Prostate gland (tissue), 2 donors: ENCODE data around the gene ANGEL1. TPM values are rescaled to one million over a fixed set of nuclear protein-coding genes. Genes with fewer than 3 reads are reported as not detected.

Experiments
- DNase-seq: peaks from one replicate; pipeline ENCODE4 v3.0.0-alpha.2; 2019; ENCODE audit warnings: low spot score
- H3K27ac ChIP-seq, 2 donors: fragments of 200-600 bp; sonication (generic); 2 replicates each; pipeline ENCODE4 v1.5.1; 2017 to 2019
- H3K27me3 ChIP-seq: fragments of 200-600 bp; sonication (generic); replicated peaks from 2 replicates; pipeline ENCODE4 v1.5.1; 2019; ENCODE audit not compliant: insufficient read depth
- H3K36me3 ChIP-seq, 2 donors: fragments of 200-600 bp; sonication (generic); 1 replicate in 1 of 2; 2 replicates in 1 of 2; pipeline versions ENCODE4 v1.5.1 to v1.8.1; 2017 to 2019
- H3K4me1 ChIP-seq: fragments of 200-600 bp; sonication (generic); replicated peaks from 2 replicates; pipeline ENCODE4 v1.5.1; 2019
- H3K4me3 ChIP-seq, 2 donors: fragments of 200-600 bp; sonication (generic); 2 replicates each; pipeline ENCODE4 v1.5.1; 2017 to 2019
- H3K9me3 ChIP-seq: fragments of 200-600 bp; sonication (generic); 2 replicates; pipeline ENCODE4 v1.5.1; 2017
- POLR2A ChIP-seq: fragments of 450-650 bp; IDR thresholded peaks from one replicate; pipeline ENCODE4 v1.6.1; 2016; ENCODE audit warnings: antibody characterized with exemption, mild to moderate bottlenecking
- POLR2AphosphoS5 ChIP-seq: sonication (generic); formaldehyde crosslinking; IDR thresholded peaks from one replicate; pipeline ENCODE4 v1.6.1; 2017; ENCODE audit warnings: antibody characterized with exemption
- WGBS: methylation state at CpG from one replicate; pipeline ENCODE4 v1.1.5; 2018; 5-methylcytosine and 5-hydroxymethylcytosine counted together
- intact Hi-C: fragments of 100-400 bp; cut with DNase I; formaldehyde crosslinking; loops from one replicate; pipeline ENCODE4 v1.14.2; 2022
- total RNA-seq, 2 donors: library from RNA; depleted of rRNA; stranded (reverse); fragments of >200 nt; gene quantifications; one replicate each; pipeline ENCODE4 v1.1.0, GENCODE V29; 2016
- TF ChIP-seq, protein P1 (sequence below), 4 experiments: fragments of 200-600 bp in 2 of 4; fragments of 450-650 bp in 2 of 4; sonication (generic) in 2 of 4; IDR thresholded peaks; 1 replicate in 3 of 4; 2 replicates in 1 of 4; pipeline ENCODE4 v1.5.1; 2016 to 2019; ENCODE audit warnings: antibody characterized with exemption in 4 of 4, mild to moderate bottlenecking in 2 of 4, moderate library complexity in 2 of 4

The ANGEL1 gene
- total RNA-seq, 2 donors from 2014 or later: 10.3 to 58.8 TPM

DNA sequence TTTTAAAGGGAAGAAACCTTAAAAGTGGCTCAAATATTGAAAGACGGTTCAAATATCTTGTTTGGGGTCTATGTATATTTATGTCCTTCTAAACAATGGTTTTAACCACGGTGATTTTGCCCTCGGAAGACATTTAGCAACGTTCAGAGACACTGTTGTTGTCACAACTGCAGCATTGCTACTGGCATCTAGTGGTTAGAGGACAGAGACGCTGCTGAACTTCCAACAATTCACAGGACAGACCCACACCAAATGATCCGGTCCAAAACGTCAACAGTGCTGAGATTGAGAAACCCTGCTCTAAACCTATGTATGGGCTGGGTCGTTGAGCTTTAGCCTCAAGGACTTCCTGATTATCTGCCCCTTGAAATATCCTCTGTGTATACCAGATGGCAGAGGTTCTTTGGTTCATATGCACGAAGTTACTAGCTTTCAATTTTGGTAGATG is 1.7 kb downstream of the ANGEL1 start:
- H3K27ac ChIP-seq: no peak overlapping the region
- intact Hi-C loops: no loop called here
- WGBS: 13% methylated on average over 9 of the region's 9 CpGs
- no peaks in the 10 kb centered on the region for H3K4me1 ChIP-seq
- H3K27me3 ChIP-seq: no peaks in the 10 kb centered on the region
- H3K36me3 ChIP-seq: no peaks in the 10 kb centered on the region
- no peaks in the 10 kb centered on the region for H3K9me3 ChIP-seq
- TF ChIP-seq POLR2A (no peak), POLR2AphosphoS5 (no peak)
- TF ChIP-seq, protein P1, sequence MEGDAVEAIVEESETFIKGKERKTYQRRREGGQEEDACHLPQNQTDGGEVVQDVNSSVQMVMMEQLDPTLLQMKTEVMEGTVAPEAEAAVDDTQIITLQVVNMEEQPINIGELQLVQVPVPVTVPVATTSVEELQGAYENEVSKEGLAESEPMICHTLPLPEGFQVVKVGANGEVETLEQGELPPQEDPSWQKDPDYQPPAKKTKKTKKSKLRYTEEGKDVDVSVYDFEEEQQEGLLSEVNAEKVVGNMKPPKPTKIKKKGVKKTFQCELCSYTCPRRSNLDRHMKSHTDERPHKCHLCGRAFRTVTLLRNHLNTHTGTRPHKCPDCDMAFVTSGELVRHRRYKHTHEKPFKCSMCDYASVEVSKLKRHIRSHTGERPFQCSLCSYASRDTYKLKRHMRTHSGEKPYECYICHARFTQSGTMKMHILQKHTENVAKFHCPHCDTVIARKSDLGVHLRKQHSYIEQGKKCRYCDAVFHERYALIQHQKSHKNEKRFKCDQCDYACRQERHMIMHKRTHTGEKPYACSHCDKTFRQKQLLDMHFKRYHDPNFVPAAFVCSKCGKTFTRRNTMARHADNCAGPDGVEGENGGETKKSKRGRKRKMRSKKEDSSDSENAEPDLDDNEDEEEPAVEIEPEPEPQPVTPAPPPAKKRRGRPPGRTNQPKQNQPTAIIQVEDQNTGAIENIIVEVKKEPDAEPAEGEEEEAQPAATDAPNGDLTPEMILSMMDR (IDR thresholded peaks at IDR 0.05): peak in 2 of 4 experiments; percentile 13 to 17
- no peak for DNase-seq
- no peak overlapping the region for H3K4me3 ChIP-seq

DNA sequence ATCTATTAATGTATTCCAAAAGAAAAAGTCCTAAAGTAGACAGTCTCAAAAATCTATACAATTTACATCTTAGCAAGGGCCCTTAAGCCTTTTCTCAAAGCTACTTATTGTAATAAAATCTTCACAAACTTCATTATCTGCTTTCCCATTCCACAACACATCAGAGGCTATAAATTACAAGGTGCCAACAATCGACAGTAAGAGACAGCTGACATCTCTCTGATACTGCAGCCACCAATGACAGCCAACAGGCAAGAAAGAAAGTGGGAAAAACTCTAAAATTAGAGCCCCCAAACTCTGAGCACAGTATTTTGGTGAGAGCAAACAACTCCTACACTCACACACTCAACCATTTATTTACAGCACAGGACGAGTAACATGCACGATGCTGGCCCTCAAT is 2.2 kb downstream of the ANGEL1 start:
- intact Hi-C loops: no loop called here
- H3K27me3 ChIP-seq: no peaks in the 10 kb centered on the region
- 50% methylated on average over 3 of the region's 3 CpGs for WGBS
- no peak for DNase-seq
- no peaks in the 10 kb centered on the region for H3K9me3 ChIP-seq
- no peak overlapping the region for H3K4me3 ChIP-seq
- no peak for TF ChIP-seq POLR2A
- no peak for TF ChIP-seq POLR2AphosphoS5
- TF ChIP-seq, protein P1 (IDR thresholded peaks at IDR 0.05): no peak
- no peaks in the 10 kb centered on the region for H3K4me1 ChIP-seq
- no peaks in the 10 kb centered on the region for H3K36me3 ChIP-seq
- H3K27ac ChIP-seq: no peak overlapping the region

DNA sequence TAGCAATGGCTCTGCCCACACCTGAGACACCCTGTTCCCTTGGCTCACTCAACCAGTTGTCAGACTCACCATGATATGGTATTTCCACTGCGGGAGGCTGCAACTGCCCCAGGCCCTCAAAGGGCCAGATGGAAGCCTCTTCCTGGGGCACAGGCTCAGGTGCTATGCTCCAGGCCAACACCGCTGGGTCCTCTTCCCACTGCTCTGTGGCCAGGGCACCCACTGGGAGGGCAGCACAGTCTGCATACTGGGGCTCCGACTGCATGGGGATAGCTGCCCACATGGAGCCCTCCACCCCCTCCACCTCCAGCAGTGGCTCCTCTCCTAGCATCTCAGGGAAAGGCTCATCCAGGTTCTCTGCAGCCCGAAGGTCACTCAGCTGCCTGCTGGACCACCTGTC is 3.7 kb downstream of the ANGEL1 start:
- H3K9me3 ChIP-seq: no peaks in the 10 kb centered on the region
- H3K27me3 ChIP-seq: no peaks in the 10 kb centered on the region
- no peaks in the 10 kb centered on the region for H3K36me3 ChIP-seq
- H3K4me1 ChIP-seq: no peaks in the 10 kb centered on the region
- WGBS: 100% methylated on average over 4 of the region's 4 CpGs
- H3K27ac ChIP-seq: no peak overlapping the region
- TF ChIP-seq, protein P1 (IDR thresholded peaks at IDR 0.05): no peak
- TF ChIP-seq POLR2AphosphoS5 (no peak), POLR2A (no peak)
- no peak overlapping the region for H3K4me3 ChIP-seq
- intact Hi-C loops: no loop called here
- no peak for DNase-seq

DNA sequence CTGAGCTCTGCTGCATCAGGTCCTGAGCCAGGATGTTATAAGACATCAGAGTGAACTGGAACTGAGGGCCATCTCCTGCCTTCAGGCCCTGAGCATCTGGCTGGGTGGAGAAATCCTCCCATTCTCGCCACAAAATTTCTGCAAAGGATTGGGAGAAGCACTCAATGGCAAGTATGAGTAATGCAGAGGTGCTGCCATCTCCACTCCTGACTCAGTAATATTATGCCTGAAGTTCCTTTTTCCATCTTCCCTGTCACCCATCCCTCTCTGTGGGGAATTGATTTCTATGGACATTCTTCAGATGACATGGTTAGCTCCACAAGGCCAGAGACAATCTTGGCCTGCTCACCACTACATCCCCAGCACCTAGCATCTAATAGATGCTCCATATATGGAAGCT is 4.7 kb downstream of the ANGEL1 start:
- WGBS: 86% methylated on average over 1 of the region's 1 CpG
- intact Hi-C loops: no loop called here
- TF ChIP-seq, protein P1 (IDR thresholded peaks at IDR 0.05): no peak
- H3K4me1 ChIP-seq: no peaks in the 10 kb centered on the region
- no peaks in the 10 kb centered on the region for H3K27me3 ChIP-seq
- H3K4me3 ChIP-seq: no peak overlapping the region
- no peaks in the 10 kb centered on the region for H3K9me3 ChIP-seq
- H3K27ac ChIP-seq: no peak overlapping the region
- DNase-seq: no peak
- no peaks in the 10 kb centered on the region for H3K36me3 ChIP-seq

DNA sequence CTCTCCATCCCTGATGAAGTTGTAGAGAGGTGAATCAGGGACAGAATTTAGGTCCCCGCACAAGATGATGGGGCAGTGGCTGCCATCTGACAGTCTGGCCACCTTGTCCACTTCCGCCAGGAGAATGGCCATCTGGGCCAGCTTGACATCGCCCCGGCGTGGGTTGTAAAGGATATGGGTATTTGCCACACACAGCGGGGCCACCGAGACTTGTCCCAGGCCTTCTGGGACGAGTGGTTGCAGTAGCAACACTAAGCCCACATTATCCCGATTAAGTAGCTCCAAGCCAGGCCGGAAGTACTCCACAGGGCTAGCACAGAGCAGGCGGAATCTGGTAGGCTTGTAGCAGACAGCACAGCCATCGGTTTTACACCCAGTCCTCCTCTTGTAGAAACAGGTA is 6.2 kb downstream of the ANGEL1 start:
- Histone ChIP-seq H3K4me3 (no peak overlapping the region), H3K4me1 (no peaks in the 10 kb centered on the region), H3K27me3 (no peaks in the 10 kb centered on the region), H3K27ac (no peak overlapping the region), H3K36me3 (no peaks in the 10 kb centered on the region), H3K9me3 (no peaks in the 10 kb centered on the region)
- WGBS: 95% methylated on average over 12 of the region's 12 CpGs
- DNase-seq: no peak
- TF ChIP-seq POLR2AphosphoS5: no peak
- no peak for TF ChIP-seq POLR2A
- TF ChIP-seq, protein P1 (IDR thresholded peaks at IDR 0.05): no peak
- intact Hi-C loops: no loop called here
